GM21529 (cell line): ENCODE results near the gene PCP4.

Experiments
- ATAC-seq: cut with Tn5 transposase; IDR thresholded peaks from one replicate; pipeline ENCODE4 v1.9.1; 2021; ENCODE audit not compliant: unreplicated experiment

PCP4 gene

DNA sequence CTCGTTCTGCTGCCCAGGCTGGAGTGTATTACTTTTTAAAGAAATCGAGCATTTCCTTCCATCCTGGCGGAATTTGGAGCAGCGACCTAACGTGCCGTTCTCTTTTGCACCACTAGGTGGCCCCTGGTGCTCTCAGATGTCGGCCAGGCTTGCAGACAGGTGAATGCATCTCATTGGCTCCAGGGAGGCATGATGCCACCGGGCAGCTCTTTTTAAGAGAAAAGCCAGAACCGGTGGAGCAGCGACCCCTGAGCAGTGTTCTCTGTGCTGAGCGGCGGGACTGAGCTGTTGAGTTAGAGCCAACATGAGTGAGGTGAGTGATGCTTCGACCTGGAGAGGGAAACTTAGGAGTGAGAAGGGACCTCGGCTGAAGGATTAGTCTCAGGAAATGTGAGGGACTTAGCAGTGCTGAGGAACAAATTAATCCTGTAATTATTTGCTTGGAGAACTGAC is at the start of gene PCP4:
PCP4 (plus strand) TSS at position 241 of the 453 bp plus-strand sequence; CDS start at position 305, 64 bp downstream.
- no peak for ATAC-seq

DNA sequence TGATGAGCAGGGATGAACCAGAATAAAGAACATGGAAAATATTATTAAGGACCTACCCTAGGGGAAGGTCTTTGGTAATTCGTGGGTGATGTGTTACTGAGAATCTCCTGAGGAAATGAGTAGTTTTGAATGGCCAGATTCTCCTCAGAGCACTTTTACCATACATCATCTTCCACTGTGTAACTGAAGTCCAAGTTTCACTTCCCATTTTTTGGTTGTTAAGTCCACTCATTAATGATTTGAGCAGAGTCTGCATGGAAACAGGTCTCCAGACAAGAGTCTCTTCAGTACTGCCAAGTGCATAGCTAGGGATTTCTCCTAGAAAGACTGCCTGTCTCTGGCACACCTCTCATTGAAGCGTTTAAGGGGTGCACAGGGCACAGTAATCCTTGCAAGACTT is 48.7 kb upstream of the PCP4 start:
- ATAC-seq: no peak

DNA sequence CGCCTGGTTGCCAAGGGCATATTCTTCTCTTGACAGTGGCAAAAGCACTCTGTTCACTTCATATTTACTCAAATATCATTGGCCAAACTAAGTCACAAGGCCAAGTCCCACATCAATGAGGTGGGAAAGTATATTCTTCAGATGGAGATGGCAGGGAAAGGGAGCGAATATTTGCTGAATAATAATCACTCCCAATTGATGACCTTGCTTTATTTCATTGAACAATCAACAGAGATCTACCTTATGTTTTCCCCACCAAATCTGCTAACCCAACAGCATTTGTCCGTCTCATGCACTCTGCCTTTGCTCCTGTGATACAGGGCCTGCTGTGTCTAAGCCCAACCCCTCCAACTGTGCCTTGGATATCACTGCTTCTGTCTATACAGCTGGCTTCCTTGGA is 45.2 kb upstream of the PCP4 start:
- no peak for ATAC-seq

DNA sequence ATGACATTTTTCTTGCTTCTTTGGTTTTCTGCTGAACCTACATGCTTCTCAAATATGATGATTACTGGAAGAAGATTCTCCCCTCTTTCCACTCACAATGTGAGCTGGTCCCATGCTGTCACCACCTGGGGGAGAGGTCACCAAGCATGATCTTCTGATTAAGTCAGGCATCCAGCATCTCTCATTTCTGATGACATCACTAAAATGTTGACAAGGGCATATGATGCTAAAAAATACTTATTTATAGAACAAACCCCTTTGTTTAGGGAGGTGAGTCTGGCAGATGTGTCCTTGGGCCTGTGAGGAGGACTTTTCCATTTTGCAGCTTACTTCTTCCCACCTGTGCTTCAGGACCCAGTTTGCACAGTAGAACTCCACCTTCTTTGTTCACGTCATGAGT is 42.0 kb upstream of the PCP4 start:
- ATAC-seq: no peak

DNA sequence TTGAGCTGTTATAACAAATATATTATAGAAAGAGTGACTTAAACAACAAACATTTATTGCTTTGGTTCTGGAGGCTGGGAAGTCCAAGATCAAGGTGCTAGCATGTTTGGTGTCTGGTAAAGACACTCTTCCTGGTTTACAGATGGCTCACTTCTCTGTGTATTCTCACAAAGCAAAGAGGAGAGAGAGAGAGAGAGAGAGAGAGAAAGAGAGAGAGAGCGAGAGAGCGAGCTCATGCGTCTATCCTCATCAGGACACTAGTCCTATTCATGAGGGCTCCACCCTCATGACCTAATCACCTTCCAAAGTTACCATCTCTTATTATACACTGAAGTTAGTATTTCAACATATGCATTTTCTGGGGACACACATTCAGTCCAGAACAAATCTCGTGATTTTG is 32.7 kb upstream of the PCP4 start:
- no peak for ATAC-seq

DNA sequence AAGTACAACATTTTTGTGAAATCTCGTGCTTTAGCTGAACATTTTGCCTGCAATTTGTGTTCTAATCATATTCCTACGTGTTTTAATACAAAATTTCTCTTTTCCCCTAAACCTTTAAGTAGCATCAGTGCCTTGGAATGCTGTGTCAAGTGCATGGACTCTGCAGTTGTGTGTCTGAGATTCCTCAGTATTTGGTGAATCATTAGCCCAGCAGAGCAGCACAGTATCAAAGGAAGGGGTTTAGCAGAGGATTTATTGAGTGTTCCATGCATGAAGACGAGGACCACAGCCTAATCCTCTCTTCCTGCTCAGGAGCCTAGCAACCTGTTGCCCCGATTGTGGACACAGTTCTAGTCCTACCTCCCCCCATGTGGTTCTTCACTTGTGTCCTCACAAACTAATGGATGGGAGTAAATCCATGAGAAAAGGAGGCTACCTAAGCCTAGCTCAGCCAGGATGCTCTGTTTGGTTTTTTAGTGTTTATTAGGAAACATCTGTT is 29.3 kb upstream of the PCP4 start:
- no peak for ATAC-seq

DNA sequence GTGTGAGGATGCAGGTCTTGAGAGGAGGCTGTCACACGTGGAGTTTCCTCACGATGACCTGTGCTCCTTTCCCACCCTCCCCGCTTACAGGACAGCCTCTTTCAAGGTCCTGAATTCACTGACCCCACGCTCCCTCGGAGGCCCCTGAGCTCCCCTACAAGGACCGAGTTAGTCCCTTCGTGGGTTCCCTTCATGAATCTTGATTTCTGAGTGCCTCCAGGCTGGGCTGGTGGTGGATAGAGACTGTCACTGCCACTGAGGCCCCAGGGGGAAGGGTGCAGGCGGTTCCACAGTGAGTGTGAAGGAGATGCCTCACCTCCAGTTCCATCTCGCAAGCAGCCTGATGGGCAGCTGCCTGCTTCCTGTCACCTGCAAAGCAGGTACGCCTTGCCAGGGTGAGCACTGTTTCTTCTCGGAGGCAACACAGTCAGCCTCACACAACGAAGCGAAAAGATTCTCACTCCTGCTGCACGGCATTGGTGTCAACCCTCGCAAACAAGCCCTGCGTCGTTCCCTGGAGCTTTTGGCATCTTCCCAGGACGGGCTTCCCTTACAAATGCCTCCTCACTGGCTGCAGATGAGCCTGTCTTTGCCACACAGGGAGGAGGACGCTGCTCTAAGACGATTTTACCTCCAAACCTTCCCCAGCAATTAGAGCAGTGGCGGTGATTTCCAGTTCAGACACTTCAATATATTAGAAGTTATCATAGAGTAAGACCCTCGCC is 26.7 kb upstream of the PCP4 start:
- no peak for ATAC-seq

DNA sequence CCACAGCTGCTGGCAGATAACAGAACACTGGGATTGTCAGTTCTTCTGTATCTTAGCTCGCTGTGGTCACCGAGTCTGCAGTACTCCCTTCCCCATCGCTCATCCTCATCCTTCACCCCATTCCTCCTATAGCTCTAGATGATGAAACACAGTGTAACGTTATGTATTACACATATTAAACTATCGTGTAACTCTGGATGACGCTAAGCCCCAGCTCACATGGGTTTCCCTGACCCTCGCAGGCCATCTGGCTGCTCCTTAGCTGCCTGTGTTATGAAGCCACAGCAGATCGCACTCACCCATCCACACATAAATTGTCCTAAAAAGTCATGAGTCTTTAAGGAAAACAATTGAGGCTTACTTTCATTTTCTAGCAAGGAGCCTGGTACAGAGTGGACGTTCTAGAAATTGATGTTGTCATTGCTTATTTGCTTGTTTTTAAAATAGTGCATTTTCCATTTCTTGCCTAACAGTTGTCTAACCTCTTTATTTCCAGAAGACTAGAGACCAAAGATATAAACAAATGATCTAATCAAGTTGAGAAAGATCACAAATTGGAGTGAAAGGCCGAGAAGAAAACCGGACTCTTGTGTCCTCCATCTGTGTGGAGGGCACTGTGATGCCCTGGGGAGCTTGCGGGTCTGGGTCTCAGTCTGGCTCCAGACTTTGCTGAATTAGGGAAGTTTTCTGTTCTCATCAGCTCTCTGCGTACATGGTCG is 24.3 kb upstream of the PCP4 start:
- no peak for ATAC-seq

DNA sequence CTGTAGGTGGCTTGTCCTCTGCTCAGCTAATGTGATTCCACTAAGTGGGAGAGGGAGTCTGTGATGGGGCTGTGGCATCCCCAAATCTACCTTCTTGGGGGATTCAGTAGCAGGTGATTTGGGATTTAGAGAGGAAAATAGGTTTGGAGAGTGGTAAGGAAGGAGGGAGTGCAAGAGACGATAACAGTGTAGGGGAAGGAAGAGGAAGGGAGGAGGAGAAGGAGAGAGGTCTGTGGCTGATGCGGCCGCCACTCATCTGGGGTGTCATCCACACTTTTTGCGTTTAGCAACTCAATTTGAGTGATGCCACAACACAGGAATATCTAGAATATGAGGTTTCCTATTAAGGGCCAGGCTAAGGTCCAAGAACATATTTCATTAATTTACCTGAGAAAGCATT is 23.8 kb upstream of the PCP4 start:
- no peak for ATAC-seq

DNA sequence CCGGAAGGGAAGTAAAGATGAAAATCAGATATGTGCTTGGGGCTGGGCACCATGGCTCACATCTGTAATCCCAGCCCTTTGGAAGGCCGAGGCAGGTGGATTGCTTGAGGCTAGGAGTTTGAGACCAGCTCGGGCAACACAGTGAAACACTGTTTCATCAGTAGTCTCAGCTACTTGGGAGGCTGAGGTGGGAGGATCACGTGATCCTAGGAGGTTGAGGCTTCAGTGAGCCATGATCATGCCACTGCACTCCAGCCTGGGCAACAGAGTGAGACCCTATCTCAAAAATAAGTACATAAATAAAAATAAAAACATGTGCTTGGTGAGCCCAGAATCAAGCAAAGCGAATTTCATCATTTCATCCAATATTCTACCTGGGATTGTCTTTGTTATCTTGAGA is 23.3 kb upstream of the PCP4 start:
- no peak for ATAC-seq

DNA sequence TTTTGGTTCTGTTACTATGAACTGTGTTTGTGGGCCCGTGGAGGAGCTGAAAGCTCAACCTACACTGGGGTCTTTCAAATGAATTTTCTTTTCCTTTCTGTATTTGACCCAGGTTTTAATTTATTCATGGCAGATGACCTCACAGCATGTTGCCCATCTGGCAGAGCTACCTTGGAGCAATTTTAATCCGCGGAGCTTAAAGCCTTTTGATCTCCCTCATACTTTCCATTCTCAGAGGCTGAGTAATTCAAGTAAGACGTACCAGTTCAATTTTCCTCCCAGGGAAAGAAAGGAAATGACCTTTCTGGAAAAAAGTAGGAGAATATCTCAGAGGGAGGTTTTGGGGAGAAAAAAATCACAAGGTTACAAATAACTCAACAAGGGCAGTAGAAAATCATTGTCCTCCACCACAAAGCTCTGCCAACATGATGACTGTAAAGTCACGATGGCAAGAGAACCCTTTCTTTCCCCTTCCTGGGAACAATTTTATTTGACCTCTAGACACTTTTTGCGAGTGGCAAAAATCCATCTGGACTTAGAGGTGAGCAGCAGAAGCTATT is 21.6 kb upstream of the PCP4 start:
- no peak for ATAC-seq

DNA sequence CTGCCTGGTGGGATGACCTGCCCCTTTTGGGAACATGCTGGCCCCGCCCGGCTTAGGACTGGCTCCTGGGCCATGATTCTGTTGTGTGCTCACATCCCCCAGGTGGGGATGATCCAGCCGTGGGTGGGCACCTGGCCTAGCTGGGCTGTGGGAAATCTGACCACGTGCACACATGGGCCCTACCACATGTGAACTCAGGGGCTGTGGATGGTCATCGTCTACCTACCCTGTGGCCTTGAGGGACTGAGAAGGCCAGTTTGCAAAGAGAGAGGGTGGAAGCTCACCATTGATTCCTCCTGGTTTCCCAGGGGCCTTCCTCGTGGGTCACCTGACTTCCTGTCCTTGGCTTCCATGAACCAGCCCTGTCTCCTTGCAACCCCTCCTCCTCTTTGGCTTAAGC is 19.4 kb upstream of the PCP4 start:
- ATAC-seq: no peak

DNA sequence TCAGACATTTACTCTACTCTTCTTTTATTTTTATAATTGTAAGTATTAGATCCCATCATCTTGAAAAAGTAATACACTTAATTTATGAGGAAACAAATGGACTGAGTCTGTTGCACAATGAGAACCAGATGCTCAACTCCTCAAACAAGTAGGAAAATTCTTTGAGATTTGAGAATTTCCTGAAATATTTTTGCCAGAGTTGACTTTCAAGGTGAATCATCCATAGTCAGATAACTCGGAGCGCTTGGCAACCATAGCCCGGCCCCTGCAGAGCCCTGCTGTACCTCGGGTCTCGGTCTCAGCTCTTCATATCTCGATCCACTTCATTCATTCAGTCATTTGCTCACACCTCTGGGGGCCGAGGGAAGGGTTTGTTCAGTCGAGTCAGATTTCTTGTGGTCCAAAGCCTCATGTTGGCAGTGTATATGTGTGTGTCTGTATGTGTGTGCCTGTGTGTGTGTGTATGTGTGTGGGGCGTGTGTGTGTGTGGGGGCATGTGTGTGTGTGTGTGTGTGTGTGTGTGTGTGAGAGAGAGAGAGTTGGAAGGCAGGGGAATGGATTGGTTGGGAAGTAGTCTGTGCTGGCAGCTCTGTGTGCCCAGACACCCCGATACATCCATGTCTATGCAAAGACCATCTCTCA is 18.1 kb upstream of the PCP4 start:
- no peak for ATAC-seq

DNA sequence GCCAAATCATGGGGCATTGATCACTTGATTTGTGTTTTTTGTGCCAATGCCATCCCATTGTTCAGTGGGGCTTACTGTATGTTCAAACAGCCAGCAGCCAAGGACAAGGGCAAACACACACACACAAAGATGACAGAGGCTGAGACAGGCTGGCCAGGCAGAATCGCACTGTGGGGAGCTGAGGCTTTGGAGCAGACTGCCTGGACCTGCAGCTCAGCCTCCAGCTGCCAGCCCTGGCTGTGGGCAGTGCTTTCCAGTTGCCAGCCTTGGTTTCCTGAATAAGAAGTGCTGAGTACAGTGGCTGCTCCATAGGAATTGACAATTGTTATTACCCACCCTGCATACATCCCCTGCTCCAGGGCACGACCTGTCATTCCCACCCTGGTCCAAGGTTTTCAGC is 16.9 kb upstream of the PCP4 start:
- ATAC-seq: no peak

DNA sequence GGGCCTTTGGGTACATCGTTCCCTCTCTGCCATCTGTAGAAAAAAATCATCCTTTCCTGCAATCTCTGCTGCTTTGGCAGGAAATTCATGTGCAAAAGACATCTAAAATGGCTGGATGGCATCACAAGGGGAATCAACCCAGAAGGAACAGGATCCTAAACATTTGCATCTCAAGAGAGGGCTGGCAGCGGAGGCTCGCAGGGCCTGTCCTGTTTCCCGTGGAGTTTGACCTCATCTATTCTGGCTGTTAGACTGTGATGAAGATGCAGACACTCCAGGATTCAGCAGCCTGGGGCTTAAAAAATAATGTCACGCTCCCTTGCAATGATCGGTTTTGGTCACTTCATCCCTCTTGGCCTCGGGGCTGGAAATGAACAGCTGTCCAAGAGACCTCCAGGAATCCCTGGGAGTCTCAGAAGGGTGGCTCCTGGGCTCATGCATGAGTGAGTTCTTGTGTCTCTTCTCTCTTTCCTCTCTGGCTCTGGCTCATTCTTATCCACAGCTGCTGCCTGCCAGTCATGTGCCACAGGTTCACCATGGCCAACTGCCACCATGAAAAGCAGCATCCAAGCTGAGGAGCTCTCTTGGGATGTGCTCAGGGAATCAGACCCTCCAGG is 16.1 kb upstream of the PCP4 start:
- no peak for ATAC-seq

DNA sequence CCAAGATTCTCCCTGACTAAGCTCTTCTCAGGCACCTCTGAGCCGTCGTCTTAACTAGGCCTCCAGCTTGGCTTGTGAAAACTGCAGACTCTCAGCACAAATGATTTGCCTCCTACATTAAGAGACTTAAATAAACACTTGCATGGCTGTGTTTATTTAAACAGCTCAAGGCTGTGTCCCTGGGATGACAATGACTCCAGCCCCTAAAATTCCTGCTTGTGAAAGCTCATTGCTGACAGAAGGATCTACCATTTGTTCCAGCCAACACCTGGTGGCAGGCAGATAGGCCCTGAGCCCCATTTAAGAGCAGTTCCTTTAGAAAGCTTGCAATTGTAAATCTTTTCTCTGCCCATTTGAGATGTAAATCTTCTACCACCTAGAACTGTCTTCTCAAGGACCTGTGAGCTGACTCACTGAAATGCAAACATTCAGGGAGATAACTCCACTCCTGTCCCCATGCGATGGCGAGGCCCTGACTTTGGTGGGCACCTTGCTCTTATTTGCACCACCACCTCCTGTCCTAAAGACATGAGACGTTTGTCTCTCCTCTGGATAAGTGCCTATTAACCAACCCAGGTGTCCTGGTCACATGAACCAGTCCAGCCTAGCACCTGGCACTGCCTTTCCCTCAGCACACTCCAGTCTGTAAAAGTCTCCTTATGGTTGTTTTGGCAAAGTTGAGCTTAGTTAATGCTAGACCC is 15.1 kb upstream of the PCP4 start:
- no peak for ATAC-seq

DNA sequence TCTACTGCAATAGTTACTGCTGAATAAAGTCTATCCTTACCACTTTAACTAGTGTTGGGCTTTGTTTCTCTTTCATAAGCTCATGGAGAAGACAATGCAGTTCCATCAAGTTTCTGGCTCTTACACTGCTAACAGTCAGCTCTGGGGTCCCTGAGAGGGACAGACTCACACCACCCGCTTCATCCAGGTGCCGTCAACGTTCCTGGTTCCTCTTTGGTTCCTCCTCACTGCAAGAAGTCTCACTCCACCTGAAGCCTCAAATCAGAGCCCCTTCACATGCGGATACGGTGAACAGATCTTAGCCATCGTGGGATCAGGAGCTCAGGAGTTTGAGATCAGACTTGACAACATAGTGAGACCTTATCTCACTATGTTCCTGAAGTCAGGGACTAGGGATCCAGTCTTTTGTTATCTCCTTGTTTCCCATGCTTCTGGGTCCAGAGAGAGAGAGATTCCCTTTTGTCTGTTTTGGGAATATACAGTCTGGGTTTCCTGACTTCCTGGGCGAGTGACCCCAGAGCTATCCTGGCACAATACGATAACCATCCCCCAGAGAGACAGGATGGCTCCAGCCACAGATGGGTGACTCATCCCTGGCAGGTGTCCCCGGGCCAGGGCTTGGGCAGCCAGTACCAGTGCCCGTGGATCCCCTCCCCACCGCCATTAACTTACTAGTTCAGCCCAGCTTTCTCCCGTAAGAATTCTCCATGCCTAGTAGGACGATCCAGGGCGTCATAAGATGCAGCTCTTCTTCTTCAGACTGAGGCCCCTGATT is 14.3 kb upstream of the PCP4 start:
- ATAC-seq: no peak

DNA sequence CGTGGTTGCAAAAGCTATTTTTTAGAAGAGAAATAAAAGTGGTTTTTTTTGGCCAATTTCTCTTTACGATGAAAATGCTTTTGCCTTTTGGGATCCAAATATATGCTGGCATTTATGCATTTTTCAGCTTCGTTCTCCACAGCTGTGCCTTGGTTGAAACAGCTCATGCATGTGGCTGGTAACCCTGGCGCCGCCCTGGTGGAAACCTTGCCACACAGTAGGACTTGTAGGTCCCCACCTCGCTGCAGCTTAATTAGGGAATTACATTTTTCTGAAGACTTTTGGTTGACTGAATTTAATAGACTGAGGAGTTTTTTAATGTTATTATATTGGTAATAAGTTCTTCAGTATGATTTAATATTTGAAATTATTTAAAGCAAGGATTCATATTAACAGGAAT is 12.7 kb upstream of the PCP4 start:
- ATAC-seq: no peak

DNA sequence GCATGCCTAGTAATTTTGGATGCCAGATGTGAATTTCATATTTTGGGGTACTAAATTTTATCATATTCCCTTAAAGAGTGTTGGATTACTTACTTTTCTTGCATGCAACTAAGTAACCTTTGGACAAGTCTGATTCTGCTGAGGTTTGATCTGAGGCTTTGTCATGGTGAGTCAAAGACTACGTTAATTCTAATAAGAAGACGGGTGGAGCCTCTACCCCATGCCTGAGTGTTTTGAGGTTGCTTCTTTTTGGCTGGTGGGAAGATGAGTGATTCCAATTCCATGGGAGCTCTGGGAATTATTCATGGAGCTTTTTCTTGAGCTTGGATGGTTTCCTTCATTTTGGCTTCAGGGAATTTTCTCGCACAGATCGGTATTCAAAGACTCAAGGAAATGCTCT is 11.6 kb upstream of the PCP4 start:
- ATAC-seq: no peak

DNA sequence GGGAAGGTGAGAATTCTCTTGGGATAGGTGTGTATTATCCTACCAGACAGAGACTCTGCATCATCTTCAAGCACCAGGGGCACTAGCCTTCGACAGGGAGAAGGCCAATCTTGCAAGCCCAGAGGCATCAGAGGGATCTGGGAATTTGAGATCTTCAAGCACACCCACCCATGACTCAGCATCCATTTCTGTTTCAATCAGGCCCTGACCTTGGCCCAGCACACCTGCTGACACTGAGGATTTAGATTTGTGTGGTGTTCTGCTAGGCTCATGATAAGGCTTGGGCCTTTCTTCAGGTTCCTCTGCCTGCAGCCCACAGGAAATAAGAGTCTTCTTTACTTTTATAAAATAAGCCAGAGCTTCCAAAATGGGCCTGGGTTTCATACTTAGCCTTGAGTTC is 6.6 kb upstream of the PCP4 start:
- no peak for ATAC-seq
